HG02943 (cell line): ENCODE measurements around the gene HIRIP3.
"Not testable (repeated sequence)": the region's sequence is repeated elsewhere in the genome, so short reads cannot be mapped to it uniquely, and the experiment has no call there.

Experiments
- ATAC-seq: cut with Tn5 transposase; IDR thresholded peaks from one replicate; pipeline ENCODE4 v1.9.1; 2021; ENCODE audit warnings: mild to moderate bottlenecking, low read depth, moderate library complexity; ENCODE audit not compliant: unreplicated experiment

The HIRIP3 gene

GRCh38 chr16:30016555-30017276 lies 21.3 kb upstream of the HIRIP3 start:
- ATAC-seq = no peak

- not testable (repeated sequence) for ATAC-seq
These were observed 20.0 kb upstream of the HIRIP3 start for GRCh38 chr16:30015450-30015849.

GRCh38 chr16:30012598-30012997 lies 17.2 kb upstream of the HIRIP3 start:
- ATAC-seq = not testable (repeated sequence)

- ATAC-seq = no peak
These were observed 16.5 kb upstream of the HIRIP3 start for GRCh38 chr16:30011714-30012504.

- ATAC-seq = no peak
These were observed 15.7 kb upstream of the HIRIP3 start, which contains the start of gene DOC2A for GRCh38 chr16:30010844-30011713. Gene DOC2A (minus strand): TSS chr16:30011027. CDS start chr16:30010222, 805 bp downstream.

GRCh38 chr16:30009990-30010843 lies 14.8 kb upstream of the HIRIP3 start:
- no peak for ATAC-seq

GRCh38 chr16:30009085-30009862 lies 13.9 kb upstream of the HIRIP3 start:
- no peak for ATAC-seq

- ATAC-seq = no peak
These were observed 12.0 kb upstream of the HIRIP3 start for GRCh38 chr16:30007378-30007895.

GRCh38 chr16:30006659-30007377 lies 11.4 kb upstream of the HIRIP3 start:
- no peak for ATAC-seq

GRCh38 chr16:30006095-30006473 lies 10.7 kb upstream of the HIRIP3 start:
- ATAC-seq = no peak

GRCh38 chr16:30005341-30006094 lies 10.1 kb upstream of the HIRIP3 start:
- ATAC-seq = no peak

- ATAC-seq = no peak
These were observed 9.4 kb upstream of the HIRIP3 start for GRCh38 chr16:30004811-30005242.

- ATAC-seq = no peak
These were observed 9.0 kb upstream of the HIRIP3 start for GRCh38 chr16:30004424-30004776.

GRCh38 chr16:30003670-30004423 lies 8.4 kb upstream of the HIRIP3 start:
- ATAC-seq = no peak

GRCh38 chr16:30002614-30003346 lies 7.4 kb upstream of the HIRIP3 start:
- no peak for ATAC-seq
